NCI-H146 treated with DMSO at 0.1 percent for 48 hours (cell line): ENCODE data around the gene ATP5F1E.

Experiments
- DNase-seq: peaks from one replicate; lab custom pipeline; 2025; ENCODE audit not compliant: unreplicated experiment; lab: John Stamatoyannopoulos, UW

Gene ATP5F1E

DNA sequence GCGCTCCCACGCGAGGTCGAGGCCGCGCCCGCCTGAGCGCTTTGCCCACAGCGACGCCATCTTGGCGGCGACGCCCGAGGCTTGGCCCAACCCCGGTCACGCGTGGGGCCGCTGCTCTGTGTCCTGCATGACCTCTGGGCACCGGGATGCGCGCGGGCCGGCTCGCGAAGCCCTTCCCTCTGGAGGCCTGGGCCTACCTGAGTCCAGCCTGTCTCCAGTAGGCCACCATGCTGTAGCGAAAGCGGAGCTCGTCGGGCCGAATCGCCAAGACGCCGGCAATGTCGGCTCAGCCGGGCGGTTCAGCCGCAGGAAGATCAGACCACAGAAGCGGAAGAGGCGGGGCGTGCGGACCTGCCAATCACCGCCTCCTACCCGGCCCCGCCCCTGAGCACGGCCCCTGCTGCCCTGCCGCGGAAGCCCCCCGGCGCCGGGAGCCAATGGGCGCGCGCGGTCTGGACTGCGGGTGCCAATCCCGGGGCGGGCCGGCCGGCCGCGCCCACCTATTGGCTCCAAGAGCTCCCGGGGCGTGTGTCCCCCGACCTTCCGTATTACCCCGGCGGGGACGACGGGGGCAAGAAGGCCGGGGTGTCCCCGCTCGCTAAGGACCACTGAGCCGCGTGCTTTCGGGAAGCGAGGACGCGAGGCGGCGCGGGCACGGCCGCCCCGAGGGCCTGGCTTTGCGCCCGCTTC lies at the start of gene ATP5F1E:
TSS of gene ATP5F1E (minus strand) at position 313 of the 690 bp plus-strand sequence. CDS start at position 229, 84 bp downstream.
- peak; percentile 95 for DNase-seq

GRCh38 chr20:59081036-59081435 lies 48.9 kb upstream of the ATP5F1E start:
- DNase-seq, result no peak

DNA sequence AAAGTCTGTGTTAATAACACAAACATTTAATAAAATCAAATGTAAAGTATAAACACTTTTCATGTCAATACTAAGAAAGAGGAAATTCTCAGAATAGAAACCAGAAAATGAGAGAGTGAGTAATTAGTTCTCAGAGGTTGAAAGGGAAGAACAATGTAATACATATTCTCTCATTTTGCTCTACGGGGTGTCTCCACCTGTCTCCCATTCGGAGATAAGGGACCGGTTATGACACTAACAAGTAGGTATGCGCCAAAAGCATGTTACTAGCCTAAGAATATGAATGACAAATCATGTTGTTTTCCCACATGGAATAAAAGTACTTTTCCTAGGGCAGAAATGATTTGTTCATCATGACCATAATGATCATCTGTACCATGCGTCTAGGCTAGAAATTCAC lies 46.1 kb upstream of the ATP5F1E start:
- DNase-seq, result peak; percentile 76

DNA sequence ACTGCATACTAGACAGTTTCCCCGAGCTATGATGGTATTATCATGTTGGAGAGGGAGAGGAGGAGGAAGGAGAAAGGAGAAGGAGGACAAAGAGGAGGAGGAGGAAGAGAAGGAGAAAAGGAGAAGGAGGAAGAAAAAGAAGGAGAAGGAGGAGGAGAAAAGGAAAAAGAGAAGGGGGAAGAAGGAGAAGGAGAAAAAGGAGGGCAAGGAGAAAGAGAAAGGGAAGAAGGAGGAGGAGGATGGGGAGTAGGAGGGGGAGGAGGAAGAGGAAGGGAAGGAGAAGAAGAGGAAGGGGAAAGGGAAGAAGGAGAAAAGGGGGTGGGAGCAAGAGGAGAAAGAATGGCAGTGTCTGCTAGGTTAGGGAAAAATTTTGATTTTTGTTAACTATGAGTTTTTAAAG lies 45.6 kb upstream of the ATP5F1E start:
- no peak for DNase-seq

DNA sequence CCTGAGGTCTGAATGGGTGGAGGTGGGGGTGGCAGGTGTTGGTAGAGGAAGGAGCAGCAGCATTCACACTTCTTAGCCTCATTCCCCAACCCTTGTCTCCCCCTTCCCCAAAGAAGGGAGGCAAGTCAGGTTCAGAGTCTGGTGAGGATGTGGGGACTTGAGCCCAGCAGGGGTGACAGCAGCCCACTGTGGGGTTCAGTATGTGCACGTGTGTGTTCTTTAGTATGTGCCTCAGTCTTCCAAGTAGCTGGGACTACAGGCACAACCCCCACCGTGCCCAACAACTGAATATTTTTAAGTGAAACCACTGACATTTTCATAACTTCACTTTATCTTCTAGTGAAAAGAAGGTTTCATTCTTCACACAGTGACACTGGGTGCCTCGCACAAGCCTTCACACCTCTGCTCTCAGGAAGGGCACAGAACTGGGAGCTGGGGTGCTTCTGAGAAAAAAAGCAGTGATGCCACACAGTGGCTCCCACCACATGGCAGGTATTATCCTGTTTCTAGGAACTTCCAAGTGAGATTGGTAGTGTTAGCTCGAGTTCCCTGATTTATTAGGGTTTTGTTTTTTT lies 43.9 kb upstream of the ATP5F1E start:
- DNase-seq, result no peak

DNA sequence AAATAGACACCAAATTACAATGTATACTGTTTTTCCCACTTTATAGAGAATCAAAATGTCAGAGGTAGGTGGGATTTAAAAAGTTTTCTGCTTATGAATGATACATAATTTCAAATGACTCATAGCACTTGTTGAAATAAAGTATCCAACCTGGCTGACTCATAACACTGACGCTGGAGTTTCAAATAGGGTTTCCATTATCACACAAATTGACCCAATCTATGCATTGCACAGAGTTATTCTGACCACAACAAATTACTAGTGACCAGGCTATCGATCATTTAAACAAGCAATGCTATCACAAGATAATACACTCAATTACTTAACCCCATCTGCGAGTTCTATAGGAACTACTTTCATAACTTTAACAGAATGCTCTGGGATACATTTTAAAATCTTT lies 42.3 kb upstream of the ATP5F1E start:
- DNase-seq, result no peak

GRCh38 chr20:59073582-59073981 lies 41.4 kb upstream of the ATP5F1E start:
- no peak for DNase-seq

GRCh38 chr20:59071216-59071615 lies 39.1 kb upstream of the ATP5F1E start:
- DNase-seq, result no peak

DNA sequence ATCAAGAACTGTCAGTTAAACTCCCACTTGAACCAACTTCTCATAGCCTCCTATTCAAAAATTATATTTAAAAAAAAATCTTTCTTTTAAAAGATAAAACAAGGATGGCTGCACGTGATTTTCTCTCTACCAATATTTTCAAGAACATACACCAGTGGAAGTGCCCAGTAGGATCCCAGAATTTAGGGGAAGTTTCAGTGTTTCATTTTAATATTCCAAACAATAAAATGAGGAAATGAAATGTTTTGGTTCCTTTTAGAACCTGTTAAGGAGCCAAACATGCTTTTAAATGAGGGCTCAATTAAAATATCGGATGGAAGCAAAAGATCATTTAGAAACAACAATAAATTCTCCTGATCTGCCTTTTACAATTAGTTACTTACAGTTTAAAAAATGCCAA lies 36.9 kb upstream of the ATP5F1E start:
- no peak for DNase-seq

- no peak for DNase-seq
Observed at GRCh38 chr20:59068534-59068933, 36.4 kb upstream of the ATP5F1E start.

GRCh38 chr20:59064214-59064722 lies 32.1 kb upstream of the ATP5F1E start:
- peak; percentile 86 for DNase-seq

GRCh38 chr20:59063358-59064213 lies 31.5 kb upstream of the ATP5F1E start:
- peak; percentile 62 for DNase-seq

DNA sequence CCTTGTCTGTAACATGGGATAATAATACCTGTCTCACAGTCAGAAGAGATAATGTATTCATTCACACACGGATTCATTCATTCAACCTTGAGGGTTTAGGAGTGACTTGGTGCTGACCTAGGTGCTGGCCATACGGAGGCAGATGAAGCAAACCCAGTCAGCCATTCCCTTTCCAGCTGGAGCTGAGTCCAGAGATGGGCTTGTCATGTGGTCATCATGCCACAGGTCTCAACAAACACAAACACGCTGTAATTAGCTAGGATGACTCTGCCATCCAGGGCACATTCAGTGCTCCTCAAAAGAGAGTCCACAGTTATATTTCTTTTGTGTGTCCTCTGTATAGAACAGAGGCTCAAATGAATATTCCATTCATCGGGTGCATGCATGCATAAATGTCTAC lies 29.9 kb upstream of the ATP5F1E start:
- peak; percentile 60 for DNase-seq

DNA sequence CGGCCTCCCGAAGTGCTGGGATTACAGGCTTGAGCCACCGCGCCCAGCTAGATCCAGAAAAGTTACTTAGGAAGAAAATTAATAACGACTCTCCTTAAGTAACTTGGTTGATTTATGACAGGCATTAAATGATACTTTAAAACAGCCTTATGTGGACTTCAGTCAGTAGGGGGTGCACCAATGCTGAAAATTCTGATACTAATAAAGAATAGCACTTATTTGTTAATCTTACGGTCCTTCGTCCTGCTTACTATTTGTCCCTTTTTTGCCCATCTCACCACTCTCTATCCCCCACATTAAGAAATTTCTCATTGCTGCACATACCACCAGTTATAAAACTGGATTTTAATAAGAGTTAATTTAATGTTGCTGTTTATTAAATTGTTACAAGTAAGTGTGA lies 23.2 kb upstream of the ATP5F1E start:
- no peak for DNase-seq

GRCh38 chr20:59051666-59052185 lies 19.6 kb upstream of the ATP5F1E start:
- no peak for DNase-seq

GRCh38 chr20:59050437-59050836 lies 18.3 kb upstream of the ATP5F1E start:
- no peak for DNase-seq

DNA sequence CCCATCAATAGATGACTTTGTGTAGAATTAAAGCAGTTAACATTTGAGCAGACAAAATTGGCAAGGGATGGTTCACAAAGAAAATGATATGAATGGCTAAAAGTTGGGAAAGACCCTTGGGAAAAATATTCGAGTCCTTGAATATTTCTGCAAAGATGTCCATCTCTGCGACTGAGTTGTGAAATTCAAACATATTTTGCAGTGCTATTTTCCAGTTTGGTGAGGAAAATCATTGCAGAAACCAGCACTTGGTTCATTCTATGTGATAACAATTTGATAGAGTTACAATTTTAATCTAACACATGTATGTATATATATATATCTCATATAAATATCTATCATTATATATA lies 16.5 kb upstream of the ATP5F1E start:
- DNase-seq, result no peak

- DNase-seq, result no peak
Observed at GRCh38 chr20:59047938-59048680, 16.0 kb upstream of the ATP5F1E start.

GRCh38 chr20:59046862-59047261 lies 14.7 kb upstream of the ATP5F1E start:
- no peak for DNase-seq

DNA sequence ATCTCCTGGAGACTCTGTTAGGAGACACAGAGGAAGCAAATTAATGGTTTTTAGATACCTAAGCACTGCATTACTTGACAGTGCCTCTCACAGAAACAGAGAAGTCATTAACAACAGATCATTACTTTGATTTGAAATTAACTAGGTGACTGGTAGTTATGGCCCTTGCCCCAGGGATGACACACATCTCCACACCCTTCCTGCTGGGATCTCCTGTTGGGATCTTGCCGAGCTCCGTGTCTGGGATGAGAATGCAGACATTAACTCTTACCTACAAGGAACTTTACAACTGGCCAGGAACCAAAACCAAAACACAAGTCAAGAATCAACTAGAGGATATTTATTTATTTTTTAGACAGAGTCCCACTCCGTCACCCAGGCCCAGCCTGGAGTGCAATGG lies 12.7 kb upstream of the ATP5F1E start:
- DNase-seq, result no peak

GRCh38 chr20:59044295-59044694 lies 12.2 kb upstream of the ATP5F1E start:
- no peak for DNase-seq
